ENCODE data around the gene STX19. TPM values are rescaled to one million over a fixed set of nuclear protein-coding genes. Genes with fewer than 3 reads are reported as not detected.

Gene STX19
- total and polyA plus RNA-seq, 9 donors: 0.31 to 0.46 (median 0.35) TPM; not detected in 6

DNA sequence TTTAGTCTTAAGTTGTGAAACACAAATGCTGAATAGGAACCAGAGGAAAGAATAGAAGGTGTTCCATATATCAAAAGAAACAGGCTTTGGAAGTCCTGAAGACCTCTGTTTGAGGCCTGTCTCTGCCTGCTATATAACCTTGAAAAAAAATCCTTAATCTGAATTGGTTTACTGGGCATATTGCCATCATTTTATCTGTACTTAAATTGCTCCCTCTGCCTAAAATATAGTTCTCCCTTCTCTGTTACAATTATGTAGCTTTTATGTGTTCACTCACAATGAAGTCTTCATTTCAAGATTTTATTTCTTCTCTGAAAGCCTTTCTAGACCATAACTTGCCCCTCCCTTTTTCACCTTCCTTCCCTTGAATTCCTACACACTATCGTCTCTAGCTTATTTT lies 27.2 kb downstream of the STX19 start:
- H3K4me1 ChIP-seq (ENCODE audit: insufficient read depth): peaks cover 1% of the 10 kb centered on the region
- intact Hi-C loops (cut with DNase I): loop anchor here in 1 of 4 donors (10.0 kb wide), 1 partner anchor 64 kb away; the partner anchor contains the start of genes DHFR2 and NSUN3
- DNase-seq: no peak
- H3K27me3 ChIP-seq: no peaks in the 10 kb centered on the region
- 17 to 43% (median 31%) methylated on average over 1 of the region's 1 CpG for WGBS, 3 donors
- H3K27ac ChIP-seq: no peak overlapping the region
- H3K36me3 ChIP-seq: no peaks in the 10 kb centered on the region
- no peaks in the 10 kb centered on the region for H3K9me3 ChIP-seq
- no peak overlapping the region for H3K4me3 ChIP-seq
- TF ChIP-seq POLR2A (IDR thresholded peaks at IDR 0.05) (no peak), EP300 (IDR thresholded peaks at IDR 0.05) (no peak)
- TF ChIP-seq, protein P1, sequence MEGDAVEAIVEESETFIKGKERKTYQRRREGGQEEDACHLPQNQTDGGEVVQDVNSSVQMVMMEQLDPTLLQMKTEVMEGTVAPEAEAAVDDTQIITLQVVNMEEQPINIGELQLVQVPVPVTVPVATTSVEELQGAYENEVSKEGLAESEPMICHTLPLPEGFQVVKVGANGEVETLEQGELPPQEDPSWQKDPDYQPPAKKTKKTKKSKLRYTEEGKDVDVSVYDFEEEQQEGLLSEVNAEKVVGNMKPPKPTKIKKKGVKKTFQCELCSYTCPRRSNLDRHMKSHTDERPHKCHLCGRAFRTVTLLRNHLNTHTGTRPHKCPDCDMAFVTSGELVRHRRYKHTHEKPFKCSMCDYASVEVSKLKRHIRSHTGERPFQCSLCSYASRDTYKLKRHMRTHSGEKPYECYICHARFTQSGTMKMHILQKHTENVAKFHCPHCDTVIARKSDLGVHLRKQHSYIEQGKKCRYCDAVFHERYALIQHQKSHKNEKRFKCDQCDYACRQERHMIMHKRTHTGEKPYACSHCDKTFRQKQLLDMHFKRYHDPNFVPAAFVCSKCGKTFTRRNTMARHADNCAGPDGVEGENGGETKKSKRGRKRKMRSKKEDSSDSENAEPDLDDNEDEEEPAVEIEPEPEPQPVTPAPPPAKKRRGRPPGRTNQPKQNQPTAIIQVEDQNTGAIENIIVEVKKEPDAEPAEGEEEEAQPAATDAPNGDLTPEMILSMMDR (IDR thresholded peaks at IDR 0.05): no peak

- Histone ChIP-seq H3K27ac (no peak overlapping the region), H3K4me1 (ENCODE audit: insufficient read depth) (no peaks in the 10 kb centered on the region), H3K9me3 (no peaks in the 10 kb centered on the region), H3K27me3 (no peaks in the 10 kb centered on the region), H3K36me3 (no peaks in the 10 kb centered on the region), H3K4me3 (no peak overlapping the region)
- WGBS, 3 donors: 76 to 87% (median 77%) methylated on average over 3 of the region's 3 CpGs
- TF ChIP-seq, protein P1 (IDR thresholded peaks at IDR 0.05): no peak
- TF ChIP-seq EP300 (IDR thresholded peaks at IDR 0.05): no peak
- no peak for TF ChIP-seq POLR2A (IDR thresholded peaks at IDR 0.05)
- DNase-seq: no peak
- intact Hi-C loops (cut with DNase I): no loop called here
Observed at GRCh38 chr3:93994056-93994455, 34.3 kb downstream of the STX19 start.

DNA sequence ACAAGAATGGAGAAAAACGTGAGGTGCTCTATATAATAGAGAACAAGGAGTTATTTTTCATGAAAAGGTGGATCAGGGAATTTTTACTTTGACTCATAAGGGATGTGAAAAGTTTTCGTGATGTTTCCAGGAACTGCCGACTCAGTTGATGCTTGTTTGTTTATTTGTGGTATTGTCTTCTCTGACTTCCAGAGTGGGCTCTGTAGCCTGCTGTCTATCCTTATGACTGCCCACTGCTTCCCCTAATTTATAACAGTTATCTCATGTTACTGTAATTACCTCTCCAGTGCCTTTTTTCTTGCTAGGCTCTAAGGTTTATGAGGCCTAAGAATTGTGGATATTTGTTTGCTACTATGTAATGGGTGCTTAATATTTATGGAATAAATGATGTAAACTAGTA lies 36.2 kb downstream of the STX19 start:
- no peak for DNase-seq
- H3K4me1 ChIP-seq (ENCODE audit: insufficient read depth): no peaks in the 10 kb centered on the region
- no peak overlapping the region for H3K27ac ChIP-seq
- H3K27me3 ChIP-seq: no peaks in the 10 kb centered on the region
- WGBS, 3 donors: 90 to 97% (median 91%) methylated on average over 3 of the region's 3 CpGs
- no peaks in the 10 kb centered on the region for H3K9me3 ChIP-seq
- intact Hi-C loops (cut with DNase I): no loop called here
- TF ChIP-seq EP300 (IDR thresholded peaks at IDR 0.05) (no peak), POLR2A (IDR thresholded peaks at IDR 0.05) (no peak)
- TF ChIP-seq, protein P1 (IDR thresholded peaks at IDR 0.05): no peak
- H3K36me3 ChIP-seq: no peaks in the 10 kb centered on the region
- H3K4me3 ChIP-seq: no peak overlapping the region

- Histone ChIP-seq H3K4me3 (no peak overlapping the region), H3K36me3 (no peaks in the 10 kb centered on the region), H3K4me1 (ENCODE audit: insufficient read depth) (no peaks in the 10 kb centered on the region), H3K27ac (no peak overlapping the region), H3K9me3 (no peaks in the 10 kb centered on the region), H3K27me3 (no peaks in the 10 kb centered on the region)
- TF ChIP-seq, protein P1 (IDR thresholded peaks at IDR 0.05): no peak
- no peak for TF ChIP-seq POLR2A (IDR thresholded peaks at IDR 0.05)
- TF ChIP-seq EP300 (IDR thresholded peaks at IDR 0.05): no peak
- WGBS, 3 donors: 73 to 86% (median 81%) methylated on average over 2 of the region's 2 CpGs
- intact Hi-C loops (cut with DNase I): no loop called here
- no peak for DNase-seq
Observed at GRCh38 chr3:93991631-93992030, 36.8 kb downstream of the STX19 start.
